HepG2 (cell line): ENCODE data around the gene SCRT2. TPM values are rescaled to one million over a fixed set of nuclear protein-coding genes. Genes with fewer than 3 reads are reported as not detected.
A peak's percentile ranks its signal among the peaks of the same experiment; 100 is the strongest.

Source experiments
- CHCHD3 ChIP-seq: sonication (generic); formaldehyde crosslinking; IDR thresholded peaks from 2 replicates; pipeline ENCODE4 v1.8.0; 2022; ENCODE audit warnings: mild to moderate bottlenecking, missing genetic modification reagents, moderate library complexity
- CSRNP1 ChIP-seq: sonication (generic); formaldehyde crosslinking; IDR thresholded peaks from 2 replicates; pipeline ENCODE4 v1.8.1; 2023; ENCODE audit warnings: mild to moderate bottlenecking, missing genetic modification reagents
- FLYWCH1 ChIP-seq: sonication (generic); formaldehyde crosslinking; IDR thresholded peaks from 2 replicates; pipeline ENCODE4 v1.8.1; 2023; ENCODE audit warnings: mild to moderate bottlenecking, missing genetic modification reagents
- GTF3A ChIP-seq: sonication (generic); formaldehyde crosslinking; conservative IDR thresholded peaks from 2 replicates; pipeline ENCODE4 v1.4.0; 2020; ENCODE audit warnings: mild to moderate bottlenecking, missing genetic modification reagents
- KDM4B ChIP-seq: sonication (generic); formaldehyde crosslinking; IDR thresholded peaks from 2 replicates; pipeline ENCODE4 v1.4.0; 2020; ENCODE audit warnings: missing genetic modification reagents
- MXI1 ChIP-seq: IDR thresholded peaks from 3 replicates; pipeline ENCODE4 v1.6.1; 2012; ENCODE audit warnings: low read depth, low read length, inconsistent platforms, borderline replicate concordance
- PRDM15 ChIP-seq: sonication (generic); formaldehyde crosslinking; IDR thresholded peaks from 2 replicates; pipeline ENCODE4 v1.4.0; 2020; ENCODE audit warnings: missing genetic modification reagents
- RFXANK ChIP-seq: IDR thresholded peaks from 2 replicates; pipeline ENCODE4 v1.6.1; 2016
- SNAI1 ChIP-seq: sonication (generic); formaldehyde crosslinking; IDR thresholded peaks from 2 replicates; pipeline ENCODE4 v1.5.0; 2020; ENCODE audit warnings: mild to moderate bottlenecking, missing genetic modification reagents, borderline replicate concordance
- ZNF24 ChIP-seq: fragments of 450-650 bp; IDR thresholded peaks from 2 replicates; pipeline ENCODE4 v1.6.1; 2017; ENCODE audit warnings: antibody characterized with exemption, mild to moderate bottlenecking
- ZNF264 ChIP-seq: sonication (generic); formaldehyde crosslinking; IDR thresholded peaks from 2 replicates; pipeline ENCODE4 v1.4.0; 2020; ENCODE audit warnings: missing genetic modification reagents
- ZNF761 ChIP-seq: sonication (generic); formaldehyde crosslinking; conservative IDR thresholded peaks from 2 replicates; pipeline ENCODE4 v1.4.0; 2020; ENCODE audit warnings: mild to moderate bottlenecking, missing genetic modification reagents
- polyA plus RNA-seq, 8 experiments: library from polyadenylated mRNA; depleted of rRNA in 3 of 8; stranded (reverse) in 7 of 8; unstranded in 1 of 8; fragments of >200 nt; fragmentation: Illumina TruSeq in 4 of 8; extraction: Trizol in 4 of 8; gene quantifications; 2 replicates each; pipeline versions ENCODE4 v1.2.1 to v1.2.3, GENCODE V29; 2011 to 2016; ENCODE audit warnings: low read depth in 4 of 8, missing spikeins in 1 of 8, mixed read lengths in 1 of 8; ENCODE audit not compliant: insufficient read depth in 1 of 8
- total RNA-seq, 5 experiments: library from RNA; depleted of rRNA; stranded (reverse); fragments of >200 nt; fragmentation: Illumina TruSeq; extraction: Trizol; gene quantifications; 2 replicates each; pipeline ENCODE4 v1.2.3, GENCODE V29; 2016; ENCODE audit warnings: low read depth in 1 of 5
- TF ChIP-seq, protein P1 (sequence below): IDR thresholded peaks from 2 replicates; pipeline ENCODE4 v1.6.1; 2018; ENCODE audit warnings: missing genetic modification reagents
- TF ChIP-seq, protein P2 (sequence below): sonication (generic); formaldehyde crosslinking; IDR thresholded peaks from 2 replicates; pipeline ENCODE4 v1.4.0; 2020; ENCODE audit warnings: mild to moderate bottlenecking, missing genetic modification reagents

Gene SCRT2
- total and polyA plus RNA-seq, 2 of the 13 experiments (the other 11 are each of a cell fraction or from before 2014, with no cell fraction given), result not detected

DNA sequence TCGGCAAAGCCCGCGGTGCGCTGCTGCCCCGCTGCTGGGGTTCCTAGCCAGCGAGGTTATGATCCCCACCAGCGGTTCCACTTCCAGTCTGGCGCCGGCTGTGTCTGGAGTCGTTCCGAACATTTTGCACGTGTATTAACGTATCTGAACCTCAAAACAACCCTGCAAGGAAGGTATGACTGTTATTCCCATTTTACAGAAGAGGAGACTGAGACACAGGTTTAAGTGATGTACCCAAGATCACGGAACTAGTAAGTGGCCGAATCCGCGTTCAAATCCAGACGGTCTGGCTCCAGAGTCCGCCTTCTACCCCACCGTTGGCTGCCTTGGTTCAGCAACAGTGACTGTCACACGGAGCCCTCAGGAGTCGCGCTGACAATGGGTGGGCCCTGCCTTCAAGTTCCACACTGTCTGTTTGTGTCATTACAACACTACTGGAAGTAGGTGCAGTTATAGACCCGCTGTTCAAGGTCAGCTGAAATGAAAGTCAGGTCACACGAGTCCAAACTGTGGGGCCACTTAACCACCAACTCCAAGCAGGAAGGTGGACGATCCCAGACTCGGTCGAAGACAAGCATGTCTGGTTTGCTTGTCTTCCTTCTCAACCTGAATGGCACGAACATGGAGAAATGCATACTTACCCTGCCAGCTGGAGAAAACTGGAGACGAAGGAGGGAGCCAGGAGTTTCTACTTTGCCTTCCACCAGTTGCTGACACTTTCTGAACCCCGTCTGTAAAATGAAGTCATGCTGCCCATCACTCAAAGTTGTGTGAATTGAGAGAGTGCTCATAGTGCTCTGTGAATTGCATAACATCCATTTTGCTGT, 21.8 kb downstream of the SCRT2 start (continued):
- TF ChIP-seq ZNF761 (CRISPR knock-in tag) (no peak; the same call in 1 of the 2 replicates), MXI1 (no peak), GTF3A (CRISPR knock-in tag) (no peak), SNAI1 (no peak), FLYWCH1 (CRISPR knock-in tag) (no peak), KDM4B (CRISPR knock-in tag) (no peak; the same call in 1 of the 2 replicates), ZNF264 (CRISPR knock-in tag) (peak; percentile 66; the same call in 1 of the 2 replicates), CSRNP1 (CRISPR knock-in tag) (no peak; the same call in 1 of the 2 replicates), RFXANK (CRISPR knock-in tag) (no peak), ZNF24 (peak; percentile 84), PRDM15 (CRISPR knock-in tag) (0 out of 2 replicates have a peak, but pooled peaks have one; percentile 14), CHCHD3 (CRISPR knock-in tag) (no peak; the same call in 1 of the 2 replicates)
- TF ChIP-seq, protein P1, sequence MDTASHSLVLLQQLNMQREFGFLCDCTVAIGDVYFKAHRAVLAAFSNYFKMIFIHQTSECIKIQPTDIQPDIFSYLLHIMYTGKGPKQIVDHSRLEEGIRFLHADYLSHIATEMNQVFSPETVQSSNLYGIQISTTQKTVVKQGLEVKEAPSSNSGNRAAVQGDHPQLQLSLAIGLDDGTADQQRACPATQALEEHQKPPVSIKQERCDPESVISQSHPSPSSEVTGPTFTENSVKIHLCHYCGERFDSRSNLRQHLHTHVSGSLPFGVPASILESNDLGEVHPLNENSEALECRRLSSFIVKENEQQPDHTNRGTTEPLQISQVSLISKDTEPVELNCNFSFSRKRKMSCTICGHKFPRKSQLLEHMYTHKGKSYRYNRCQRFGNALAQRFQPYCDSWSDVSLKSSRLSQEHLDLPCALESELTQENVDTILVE (CRISPR knock-in tag), result no peak
- TF ChIP-seq, protein P2, sequence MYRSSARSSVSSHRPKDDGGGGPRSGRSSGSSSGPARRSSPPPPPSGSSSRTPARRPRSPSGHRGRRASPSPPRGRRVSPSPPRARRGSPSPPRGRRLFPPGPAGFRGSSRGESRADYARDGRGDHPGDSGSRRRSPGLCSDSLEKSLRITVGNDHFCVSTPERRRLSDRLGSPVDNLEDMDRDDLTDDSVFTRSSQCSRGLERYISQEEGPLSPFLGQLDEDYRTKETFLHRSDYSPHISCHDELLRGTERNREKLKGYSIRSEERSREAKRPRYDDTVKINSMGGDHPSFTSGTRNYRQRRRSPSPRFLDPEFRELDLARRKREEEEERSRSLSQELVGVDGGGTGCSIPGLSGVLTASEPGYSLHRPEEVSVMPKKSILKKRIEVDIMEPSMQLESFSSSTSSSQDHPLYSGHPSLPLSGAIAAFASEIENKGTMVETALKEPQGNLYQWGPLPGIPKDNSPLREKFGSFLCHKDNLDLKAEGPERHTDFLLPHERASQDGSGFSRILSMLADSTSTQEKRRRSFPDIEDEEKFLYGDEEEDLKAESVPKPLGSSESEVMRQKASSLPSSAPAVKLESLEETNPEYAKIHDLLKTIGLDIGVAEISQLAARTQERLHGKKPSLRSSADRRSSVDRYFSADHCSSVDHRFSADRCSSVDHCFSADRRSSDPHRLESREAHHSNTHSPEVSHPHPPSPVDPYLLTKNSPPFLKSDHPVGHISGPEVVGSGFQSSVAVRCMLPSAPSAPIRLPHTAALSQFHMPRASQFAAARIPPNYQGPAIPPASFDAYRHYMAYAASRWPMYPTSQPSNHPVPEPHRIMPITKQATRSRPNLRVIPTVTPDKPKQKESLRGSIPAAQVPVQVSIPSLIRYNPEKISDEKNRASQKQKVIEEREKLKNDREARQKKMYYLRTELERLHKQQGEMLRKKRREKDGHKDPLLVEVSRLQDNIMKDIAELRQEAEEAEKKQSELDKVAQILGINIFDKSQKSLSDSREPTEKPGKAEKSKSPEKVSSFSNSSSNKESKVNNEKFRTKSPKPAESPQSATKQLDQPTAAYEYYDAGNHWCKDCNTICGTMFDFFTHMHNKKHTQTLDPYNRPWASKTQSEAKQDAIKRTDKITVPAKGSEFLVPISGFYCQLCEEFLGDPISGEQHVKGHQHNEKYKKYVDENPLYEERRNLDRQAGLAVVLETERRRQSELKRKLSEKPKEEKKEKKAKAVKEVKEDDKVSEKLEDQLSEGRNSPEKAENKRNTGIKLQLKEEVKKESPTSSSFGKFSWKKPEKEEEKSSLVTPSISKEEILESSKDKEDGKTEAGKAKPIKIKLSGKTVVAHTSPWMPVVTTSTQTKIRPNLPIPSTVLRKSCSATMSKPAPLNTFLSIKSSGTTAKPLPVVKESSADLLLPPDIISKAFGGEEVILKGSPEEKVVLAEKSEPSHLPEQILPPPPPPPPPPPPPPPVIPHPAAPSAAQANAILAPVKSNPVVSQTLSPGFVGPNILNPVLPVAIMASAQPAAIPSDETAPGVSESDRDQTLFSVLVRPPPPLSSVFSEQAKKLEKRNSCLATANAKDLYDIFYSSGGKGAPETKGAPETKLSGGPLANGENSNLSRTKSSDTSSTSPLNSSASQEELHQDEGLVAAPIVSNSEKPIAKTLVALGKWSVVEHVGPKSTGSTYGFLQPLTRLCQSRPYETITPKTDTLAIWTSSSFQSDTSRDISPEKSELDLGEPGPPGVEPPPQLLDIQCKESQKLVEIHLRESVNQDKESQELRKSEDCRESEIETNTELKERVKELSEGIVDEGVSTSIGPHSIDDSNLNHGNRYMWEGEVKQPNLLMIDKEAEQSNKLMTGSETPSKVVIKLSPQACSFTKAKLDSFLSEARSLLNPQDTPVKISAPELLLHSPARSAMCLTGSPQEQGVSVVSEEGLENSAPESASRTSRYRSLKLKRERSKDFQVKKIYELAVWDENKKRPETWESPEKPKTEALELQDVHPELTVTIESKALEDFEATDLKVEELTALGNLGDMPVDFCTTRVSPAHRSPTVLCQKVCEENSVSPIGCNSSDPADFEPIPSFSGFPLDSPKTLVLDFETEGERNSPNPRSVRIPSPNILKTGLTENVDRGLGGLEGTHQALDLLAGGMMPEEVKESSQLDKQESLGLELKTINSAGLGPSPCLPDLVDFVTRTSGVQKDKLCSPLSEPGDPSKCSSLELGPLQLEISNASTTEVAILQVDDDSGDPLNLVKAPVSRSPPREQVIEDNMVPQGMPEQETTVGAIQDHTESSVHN (CRISPR knock-in tag), result no peak
